ENCODE measurements around the gene CFL1. TPM values are rescaled to one million over a fixed set of nuclear protein-coding genes. Genes with fewer than 3 reads are reported as not detected.

CFL1 gene
- polyA plus RNA-seq, 4 donors, result 733 to 901 (median 785) TPM

DNA sequence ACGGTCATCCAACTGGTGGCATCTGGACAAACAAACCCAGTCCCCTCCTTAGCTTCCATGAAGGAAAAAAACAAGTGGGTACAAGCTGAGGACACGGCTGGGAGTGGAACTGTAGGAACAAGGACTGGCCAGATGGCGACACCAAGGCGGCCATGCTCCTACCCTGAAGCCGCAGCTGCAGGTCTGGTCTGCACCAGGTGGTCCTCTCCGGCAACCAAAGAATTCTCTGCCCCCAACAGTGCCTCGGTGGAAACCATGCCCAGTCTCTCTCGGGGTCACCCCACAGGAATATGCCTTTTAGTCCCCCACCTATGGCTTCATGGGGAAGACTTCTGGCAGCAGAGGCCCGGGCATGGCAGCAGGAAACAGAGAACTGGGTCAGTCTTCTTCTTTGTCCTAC is 48.5 kb downstream of the CFL1 start:
- DNase-seq (ENCODE audit: low read depth in 4 of 4, low spot score in 2 of 4), result no peak

DNA sequence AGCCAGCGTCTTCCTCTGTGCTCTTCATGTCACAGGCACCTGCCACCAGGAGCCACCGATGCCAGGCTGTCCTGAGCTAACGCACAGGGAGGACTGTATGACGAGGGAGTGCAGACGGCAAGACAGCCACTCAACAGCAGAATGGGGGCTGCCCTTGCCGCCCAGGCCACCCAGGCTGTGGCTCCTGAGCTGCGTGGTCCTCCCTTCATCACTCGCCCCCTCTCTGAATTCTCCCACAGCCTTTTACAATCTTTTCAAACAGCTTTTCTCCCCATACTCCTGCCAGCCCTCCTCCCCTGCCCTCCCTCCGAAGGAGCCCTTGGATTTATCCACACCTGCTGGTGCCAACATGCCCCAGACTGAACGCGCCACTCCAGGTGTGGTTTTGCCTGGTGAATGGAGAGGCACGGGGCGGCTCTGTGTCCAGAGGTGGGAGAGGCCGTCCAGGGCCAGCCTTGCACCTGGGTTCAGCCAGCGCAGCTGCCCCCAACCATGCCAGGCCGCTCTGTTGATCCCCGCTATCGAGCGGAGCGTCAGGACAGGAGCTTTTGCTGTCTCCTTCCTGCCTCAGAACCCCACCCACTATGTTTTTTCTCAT is 49.1 kb downstream of the CFL1 start:
- no peak for DNase-seq (ENCODE audit: low read depth in 4 of 4, low spot score in 2 of 4)

DNA sequence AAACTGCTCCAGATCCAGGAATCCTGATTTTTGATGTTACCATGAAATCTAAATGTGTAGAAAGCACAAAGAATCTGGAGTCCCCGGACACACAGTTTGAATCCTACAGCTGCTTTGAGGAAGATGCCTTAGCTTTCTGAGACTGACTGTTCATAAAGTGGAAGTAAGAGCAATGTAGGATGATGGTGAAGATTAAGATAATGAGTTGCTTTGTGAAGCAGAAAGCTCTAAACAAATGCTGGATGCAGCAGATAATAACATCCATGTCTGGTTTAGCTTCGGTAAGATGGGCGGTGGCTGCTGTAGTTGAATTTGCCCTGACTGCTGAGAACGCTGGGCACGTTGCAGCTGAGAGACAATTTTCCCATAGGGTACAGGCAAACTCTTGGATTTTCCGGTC is 51.0 kb downstream of the CFL1 start:
- DNase-seq (ENCODE audit: low read depth in 4 of 4, low spot score in 2 of 4), result no peak

Other genes starting within 250 kb of the CFL1 start
- 10 to 100 TPM; 35.2 to 54.0 (median 45.5) TPM for gene MAP3K11, start 244.0 kb downstream of the CFL1 start, polyA plus RNA-seq (ENCODE audit: insufficient read length in 4 of 4)
- 10 to 100 TPM; 22.4 to 43.0 (median 34.9) TPM for gene PCNX3, start 242.4 kb downstream of the CFL1 start, polyA plus RNA-seq (ENCODE audit: insufficient read length in 4 of 4)
- 10 to 100 TPM; 23.2 to 46.3 (median 31.4) TPM for gene SIPA1, start 220.1 kb downstream of the CFL1 start, polyA plus RNA-seq (ENCODE audit: insufficient read length in 4 of 4)
- gene RELA, start 195.3 kb downstream of the CFL1 start, polyA plus RNA-seq (ENCODE audit: insufficient read length in 4 of 4), result 10 to 100 TPM; 45.0 to 63.4 (median 56.9) TPM
- gene KAT5, start 145.9 kb downstream of the CFL1 start, polyA plus RNA-seq (ENCODE audit: insufficient read length in 4 of 4), result 10 to 100 TPM; 68.5 to 80.9 (median 80.1) TPM
- gene RNASEH2C, start 137.4 kb downstream of the CFL1 start, polyA plus RNA-seq (ENCODE audit: insufficient read length in 4 of 4), result 10 to 100 TPM; 31.9 to 62.5 (median 53.3) TPM
- gene AP5B1, start 77.2 kb downstream of the CFL1 start, polyA plus RNA-seq (ENCODE audit: insufficient read length in 4 of 4), result 10 to 100 TPM in 1 of 4 donors, 1 to 10 TPM in 3; 6.0 to 11.8 (median 8.5) TPM
- 10 to 100 TPM in 3 of 4 donors, 1 to 10 TPM in 1; 9.2 to 16.6 (median 13.4) TPM for gene OVOL1, start 71.1 kb downstream of the CFL1 start, polyA plus RNA-seq (ENCODE audit: insufficient read length in 4 of 4)
- gene SNX32, start 24.2 kb downstream of the CFL1 start, polyA plus RNA-seq (ENCODE audit: insufficient read length in 4 of 4), result 1 to 10 TPM; 1.4 to 4.9 (median 2.5) TPM
- 10 to 100 TPM; 41.7 to 67.3 (median 55.7) TPM for gene MUS81, start 2.3 kb upstream of the CFL1 start, polyA plus RNA-seq (ENCODE audit: insufficient read length in 4 of 4)
- gene EFEMP2, start 14.6 kb upstream of the CFL1 start, polyA plus RNA-seq (ENCODE audit: insufficient read length in 4 of 4), result 100 to 1,000 TPM in 3 of 4 donors, 10 to 100 TPM in 1; 96.5 to 170 (median 123) TPM
- 1 to 10 TPM in 3 of 4 donors, under 1 TPM in 1; 0.77 to 1.6 (median 1.3) TPM for gene CTSW, start 21.7 kb upstream of the CFL1 start, polyA plus RNA-seq (ENCODE audit: insufficient read length in 4 of 4)
- 100 to 1,000 TPM in 1 of 4 donors, 10 to 100 TPM in 3; 91.1 to 106 (median 96.7) TPM for gene FIBP, start 30.3 kb upstream of the CFL1 start, polyA plus RNA-seq (ENCODE audit: insufficient read length in 4 of 4)
- gene CCDC85B, start 32.5 kb upstream of the CFL1 start, polyA plus RNA-seq (ENCODE audit: insufficient read length in 4 of 4), result 10 to 100 TPM in 2 of 4 donors, 1 to 10 TPM in 2; 7.6 to 19.9 (median 11.7) TPM
- under 1 TPM; 0.11 to 0.30 (median 0.18) TPM for gene FOSL1, start 42.2 kb upstream of the CFL1 start, polyA plus RNA-seq (ENCODE audit: insufficient read length in 4 of 4)
- gene C11orf68, start 60.9 kb upstream of the CFL1 start, polyA plus RNA-seq (ENCODE audit: insufficient read length in 4 of 4), result 10 to 100 TPM; 31.8 to 49.9 (median 41.7) TPM
- gene DRAP1, start 61.2 kb upstream of the CFL1 start, polyA plus RNA-seq (ENCODE audit: insufficient read length in 4 of 4), result 100 to 1,000 TPM in 2 of 4 donors, 10 to 100 TPM in 2; 73.3 to 131 (median 95.7) TPM
- under 1 TPM in 1 of 4 donors, not detected in 3; 0.52 TPM for gene TSGA10IP, start 87.3 kb upstream of the CFL1 start, polyA plus RNA-seq (ENCODE audit: insufficient read length in 4 of 4)
- 10 to 100 TPM; 45.3 to 57.6 (median 52.4) TPM for gene SART1, start 103.6 kb upstream of the CFL1 start, polyA plus RNA-seq (ENCODE audit: insufficient read length in 4 of 4)
- gene EIF1AD, start 144.0 kb upstream of the CFL1 start, polyA plus RNA-seq (ENCODE audit: insufficient read length in 4 of 4), result 10 to 100 TPM; 25.3 to 32.7 (median 28.4) TPM
- 100 to 1,000 TPM; 218 to 315 (median 264) TPM for gene BANF1, start 144.3 kb upstream of the CFL1 start, polyA plus RNA-seq (ENCODE audit: insufficient read length in 4 of 4)
- gene CST6, start 153.8 kb upstream of the CFL1 start, polyA plus RNA-seq (ENCODE audit: insufficient read length in 4 of 4), result not detected
- not detected for gene CATSPER1, start 168.3 kb upstream of the CFL1 start, polyA plus RNA-seq (ENCODE audit: insufficient read length in 4 of 4)
- 1 to 10 TPM; 3.7 to 8.6 (median 5.9) TPM for gene GAL3ST3, start 191.0 kb upstream of the CFL1 start, polyA plus RNA-seq (ENCODE audit: insufficient read length in 4 of 4)
- 100 to 1,000 TPM; 221 to 254 (median 237) TPM for gene SF3B2, start 194.2 kb upstream of the CFL1 start, polyA plus RNA-seq (ENCODE audit: insufficient read length in 4 of 4)
- gene PACS1, start 212.1 kb upstream of the CFL1 start, polyA plus RNA-seq (ENCODE audit: insufficient read length in 4 of 4), result 10 to 100 TPM; 38.5 to 57.0 (median 50.4) TPM

All from left renal cortex interstitium (tissue), 4 donors.